Transverse colon (tissue), 4 donors: ENCODE results near the gene ACAN. TPM values are rescaled to one million over a fixed set of nuclear protein-coding genes. Genes with fewer than 3 reads are reported as not detected.

Experiments used
- DNase-seq: peaks from one replicate; pipeline ENCODE4 v3.0.0-alpha.2; 2019
- H3K27ac ChIP-seq, 4 donors: fragments of 200-600 bp; sonication (generic); 2 replicates each; pipeline ENCODE4 v1.5.1; 2016 to 2018; ENCODE audit warnings: inconsistent platforms in 4 of 4
- H3K27me3 ChIP-seq: fragments of 200-600 bp; sonication (generic); 2 replicates; pipeline ENCODE4 v1.5.1; 2017; ENCODE audit warnings: inconsistent platforms
- H3K36me3 ChIP-seq, 4 donors: fragments of 200-600 bp; sonication (generic); 2 replicates each; pipeline ENCODE4 v1.5.1; 2017 to 2019; ENCODE audit warnings: inconsistent platforms in 4 of 4
- H3K4me1 ChIP-seq, 4 donors: fragments of 200-600 bp; sonication (generic); 2 replicates each; pipeline ENCODE4 v1.5.1; 2017 to 2020; ENCODE audit warnings: inconsistent platforms in 4 of 4
- H3K4me3 ChIP-seq, 4 donors: fragments of 200-600 bp; sonication (generic); 1 replicate in 1 of 4; 2 replicates in 3 of 4; pipeline versions ENCODE4 v1.5.1 to v1.6.1; 2017 to 2019; ENCODE audit warnings: inconsistent platforms in 4 of 4
- H3K9me3 ChIP-seq, 2 donors: fragments of 200-600 bp; sonication (generic); 2 replicates each; pipeline ENCODE4 v1.5.1; 2017 to 2019; ENCODE audit warnings: inconsistent platforms in 2 of 2
- CTCF ChIP-seq, 5 experiments: fragments of 200-600 bp in 3 of 5; fragments of 450-650 bp in 2 of 5; sonication (generic) in 3 of 5; IDR thresholded peaks; 1 replicate in 2 of 5; 2 replicates in 3 of 5; pipeline ENCODE4 v1.5.1; 2016 to 2017; ENCODE audit warnings: antibody characterized with exemption in 5 of 5, inconsistent platforms in 3 of 5, mild to moderate bottlenecking in 2 of 5, moderate library complexity in 1 of 5
- EP300 ChIP-seq: sonication (generic); formaldehyde crosslinking; IDR thresholded peaks from one replicate; pipeline ENCODE4 v1.6.1; 2017; ENCODE audit warnings: antibody characterized with exemption, low read depth
- POLR2A ChIP-seq: fragments of 450-650 bp; IDR thresholded peaks from one replicate; pipeline ENCODE4 v1.6.1; 2016; ENCODE audit warnings: antibody characterized with exemption, mild to moderate bottlenecking, moderate library complexity
- POLR2AphosphoS5 ChIP-seq, 3 donors: sonication (generic); formaldehyde crosslinking; IDR thresholded peaks; one replicate each; pipeline ENCODE4 v1.6.1; 2016; ENCODE audit warnings: antibody characterized with exemption in 3 of 3
- WGBS, 2 donors: methylation state at CpG; one replicate each; pipeline ENCODE4 v1.1.5; 2018; ENCODE audit warnings: low coverage in 1 of 2; 5-methylcytosine and 5-hydroxymethylcytosine counted together
- in situ Hi-C, 4 donors: fragments of 200-750 bp; cut with MboI; loops; one replicate each; pipeline versions ENCODE4 v1.15.0 to v1.15.1; 2017; ENCODE audit warnings: low sequenced_read_pairs in 3 of 4, low pct_ligation_motif_present in 1 of 4, low pct_unique_long_range_greater_than_20kb in 1 of 4
- intact Hi-C: fragments of 100-400 bp; cut with DNase I; formaldehyde crosslinking; loops from one replicate; pipeline ENCODE4 v1.15.1; 2023; ENCODE audit warnings: low total_unique reads
- total RNA-seq, 4 donors: library from RNA; depleted of rRNA; stranded (reverse); fragments of >200 nt; gene quantifications; one replicate each; pipeline ENCODE4 v1.1.0, GENCODE V29; 2016

ACAN gene
- total RNA-seq, 4 donors from 2014 or later, result 0.14 TPM; not detected in 3

- Histone ChIP-seq H3K4me3 (no peak overlapping the region), H3K27me3 (no peaks in the 10 kb centered on the region), H3K4me1 (no peaks in the 10 kb centered on the region), H3K36me3 (no peaks in the 10 kb centered on the region), H3K9me3 (no peaks in the 10 kb centered on the region), H3K27ac (no peak overlapping the region)
- DNase-seq, result no peak
- TF ChIP-seq POLR2A, result no peak
- no peak for TF ChIP-seq CTCF (IDR thresholded peaks at IDR 0.05)
- TF ChIP-seq EP300, result no peak
- no peak for TF ChIP-seq POLR2AphosphoS5 (IDR thresholded peaks at IDR 0.05)
- in situ Hi-C loops (loop anchor here in 1 of 4 donors (25.0 kb wide), 1 partner anchor 171 kb away; no protein-coding TSS in a partner anchor), intact Hi-C loops (loop anchor here (5.0 kb wide), 1 partner anchor 176 kb away; no protein-coding TSS in a partner anchor)
- WGBS, 2 donors, result 68 to 76% methylated on average over 3 to 12 of the region's 12 CpGs
Measured at GRCh38 chr15:88832820-88833730, 29.8 kb downstream of the ACAN start.

DNA sequence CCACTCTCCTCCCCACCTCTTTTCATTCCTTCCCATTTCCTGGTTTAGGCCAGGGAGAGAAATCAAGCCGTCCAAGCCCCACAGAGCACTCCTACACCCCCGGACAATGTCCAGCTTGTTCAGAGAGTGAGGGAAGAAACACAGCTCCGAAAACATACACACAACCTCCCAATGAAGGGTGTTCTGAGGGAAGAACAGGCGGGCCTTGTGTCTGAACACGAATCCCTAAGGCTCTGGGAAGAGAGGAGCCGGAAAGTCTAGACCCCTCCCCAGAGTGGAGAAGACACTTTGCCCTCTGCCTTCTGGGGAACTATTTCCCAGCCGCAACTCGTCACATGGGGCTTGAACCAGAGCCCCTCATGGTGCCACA lies 30.5 kb downstream of the ACAN start:
- in situ Hi-C loops (loop anchor here in 1 of 4 donors (25.0 kb wide), 1 partner anchor 171 kb away; no protein-coding TSS in a partner anchor), intact Hi-C loops (loop anchor here (5.0 kb wide), 1 partner anchor 176 kb away; no protein-coding TSS in a partner anchor)
- TF ChIP-seq CTCF (IDR thresholded peaks at IDR 0.05) (no peak), POLR2A (no peak), EP300 (no peak), POLR2AphosphoS5 (IDR thresholded peaks at IDR 0.05) (no peak)
- Histone ChIP-seq H3K4me3 (no peak overlapping the region), H3K27me3 (no peaks in the 10 kb centered on the region), H3K27ac (no peak overlapping the region), H3K4me1 (no peaks in the 10 kb centered on the region), H3K36me3 (no peaks in the 10 kb centered on the region), H3K9me3 (no peaks in the 10 kb centered on the region)
- no peak for DNase-seq
- WGBS, 2 donors, result 57 to 73% methylated on average over 2 to 8 of the region's 8 CpGs

- peak; percentile 24 for DNase-seq
- Histone ChIP-seq H3K4me1 (no peaks in the 10 kb centered on the region), H3K9me3 (no peaks in the 10 kb centered on the region), H3K36me3 (no peaks in the 10 kb centered on the region), H3K27me3 (no peaks in the 10 kb centered on the region), H3K27ac (no peak overlapping the region), H3K4me3 (no peak overlapping the region)
- in situ Hi-C loops, result loop anchor here in 1 of 4 donors (25.0 kb wide), 1 partner anchor 172 kb away; no protein-coding TSS in a partner anchor
- intact Hi-C loops, result loop anchor here (5.0 kb wide), 1 partner anchor 177 kb away; no protein-coding TSS in a partner anchor
- WGBS, 2 donors, result 42 to 65% methylated on average over 4 to 14 of the region's 14 CpGs
- TF ChIP-seq CTCF (IDR thresholded peaks at IDR 0.05) (peak; percentile 32 to 47 (median 45)), POLR2AphosphoS5 (IDR thresholded peaks at IDR 0.05) (no peak)
Measured at GRCh38 chr15:88834211-88834812, 31.1 kb downstream of the ACAN start.

GRCh38 chr15:88835119-88835518 lies 31.9 kb downstream of the ACAN start:
- Histone ChIP-seq H3K27ac (no peak overlapping the region), H3K4me3 (no peak overlapping the region), H3K4me1 (no peaks in the 10 kb centered on the region), H3K27me3 (no peaks in the 10 kb centered on the region), H3K9me3 (no peaks in the 10 kb centered on the region), H3K36me3 (no peaks in the 10 kb centered on the region)
- intact Hi-C loops (no loop called here), in situ Hi-C loops (loop anchor here in 1 of 4 donors (25.0 kb wide), 1 partner anchor 173 kb away; no protein-coding TSS in a partner anchor)
- 40 to 87% methylated on average over 1 to 4 of the region's 4 CpGs for WGBS, 2 donors
- TF ChIP-seq POLR2A (no peak), CTCF (IDR thresholded peaks at IDR 0.05) (no peak), POLR2AphosphoS5 (IDR thresholded peaks at IDR 0.05) (no peak), EP300 (no peak)
- no peak for DNase-seq
